NCI-H2171 treated with DMSO at 0.1 percent for 48 hours (cell line): ENCODE measurements around the gene FASN.

ENCODE experiments used
- DNase-seq: peaks from one replicate; lab custom pipeline; 2025; lab: John Stamatoyannopoulos, UW

Gene FASN

DNA sequence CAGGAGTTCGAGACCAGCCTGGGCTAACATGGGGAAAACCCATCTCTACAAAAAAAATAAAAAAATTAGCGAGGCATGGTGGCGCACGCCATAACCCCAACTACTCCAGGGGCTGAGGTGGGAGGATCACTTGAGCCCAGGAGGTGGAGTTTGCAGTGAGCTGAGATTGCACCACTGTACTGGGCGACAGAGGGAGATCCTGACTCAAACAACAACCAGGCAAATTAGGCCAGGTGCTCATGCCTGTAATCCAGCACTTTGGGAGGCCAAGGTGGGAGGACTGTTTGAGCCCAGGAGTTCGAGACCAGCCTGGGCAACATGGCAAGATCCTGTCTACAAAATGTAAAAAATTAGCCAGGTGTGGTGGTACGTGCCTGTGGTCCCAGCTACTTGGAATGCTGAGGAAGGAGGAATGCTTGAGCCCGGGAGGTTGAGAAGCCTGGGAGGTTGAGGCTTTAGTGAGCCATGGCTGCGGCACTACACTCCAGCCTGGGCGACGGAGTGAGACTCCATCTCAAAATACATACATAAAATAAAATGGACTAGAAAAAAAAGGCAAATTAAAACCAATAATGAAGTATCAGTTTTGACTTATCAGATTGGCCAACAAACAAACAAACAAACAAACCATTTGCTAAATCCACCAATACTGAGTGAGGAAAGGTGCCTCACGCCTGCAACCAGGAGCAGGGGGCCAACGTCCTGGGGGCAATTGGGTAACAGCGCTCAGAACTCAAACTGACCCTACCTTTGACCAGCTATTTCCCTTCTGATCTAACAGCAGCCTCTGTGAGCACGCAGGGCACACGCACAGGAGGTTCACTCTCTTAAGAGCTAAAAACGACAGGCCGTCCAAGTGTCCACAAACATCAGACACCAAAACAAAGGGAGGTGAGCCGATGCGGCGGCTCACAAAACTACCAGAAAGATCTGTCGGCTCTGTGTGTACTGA is 19.4 kb upstream of the FASN start:
- no peak for DNase-seq

DNA sequence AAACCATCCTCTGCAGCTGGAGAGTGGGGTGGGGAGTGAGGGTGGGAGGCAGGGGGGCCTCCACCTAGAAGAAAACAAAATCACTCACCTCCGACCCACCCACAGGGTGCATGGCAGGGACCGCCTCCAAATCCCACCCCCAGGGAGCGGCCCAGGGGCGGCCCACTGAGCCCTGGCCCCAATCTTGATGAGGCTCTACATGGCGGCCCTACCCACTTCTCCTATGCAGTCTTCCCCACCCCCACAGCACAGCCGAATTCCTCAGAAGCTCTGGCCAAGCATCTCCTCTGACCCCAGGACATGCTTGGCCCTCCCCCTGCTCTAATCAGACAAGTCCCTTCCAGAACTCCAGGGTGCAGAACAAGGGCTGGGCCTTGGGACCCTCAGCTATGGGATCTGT is 18.2 kb upstream of the FASN start:
- no peak for DNase-seq

DNA sequence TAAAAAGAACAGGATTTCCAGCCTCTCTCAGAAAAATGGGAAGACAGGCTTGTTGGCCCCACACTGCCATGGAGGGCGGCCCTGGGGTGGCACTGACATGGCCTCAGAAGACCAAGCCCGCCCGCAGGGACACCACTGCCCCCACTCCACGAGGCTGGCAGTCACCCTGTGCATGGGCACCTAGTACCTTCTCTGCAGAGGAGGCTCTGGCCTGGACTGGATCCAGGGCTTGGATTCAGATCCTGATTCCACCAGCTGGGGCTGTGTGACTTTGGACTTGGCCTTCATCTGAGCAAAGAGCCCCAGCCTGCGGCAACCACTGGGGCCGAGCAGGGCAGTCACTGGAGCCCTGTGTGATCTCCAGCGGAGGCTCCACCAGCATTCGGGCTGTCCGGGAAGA is 16.8 kb upstream of the FASN start:
- DNase-seq, result no peak

DNA sequence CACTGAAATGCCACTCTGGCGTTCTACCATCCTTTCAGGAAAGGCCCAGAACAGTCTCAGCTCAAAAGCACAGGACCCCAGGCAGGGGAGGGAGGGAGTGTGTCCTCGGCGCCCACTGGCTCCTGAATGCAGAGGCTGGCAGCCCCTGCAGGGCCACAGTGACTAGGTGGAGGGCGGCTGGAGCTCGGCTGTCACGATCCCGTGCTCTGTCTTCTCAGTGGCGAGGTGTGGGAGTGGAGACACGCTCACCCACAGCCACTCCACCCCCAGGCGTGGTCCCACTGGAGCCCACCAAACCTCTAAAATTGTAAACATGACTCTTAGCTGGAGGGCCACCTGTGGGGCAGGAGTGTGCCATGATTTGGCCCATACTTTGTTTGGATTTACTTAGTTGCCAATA is 16.4 kb upstream of the FASN start:
- DNase-seq, result no peak

DNA sequence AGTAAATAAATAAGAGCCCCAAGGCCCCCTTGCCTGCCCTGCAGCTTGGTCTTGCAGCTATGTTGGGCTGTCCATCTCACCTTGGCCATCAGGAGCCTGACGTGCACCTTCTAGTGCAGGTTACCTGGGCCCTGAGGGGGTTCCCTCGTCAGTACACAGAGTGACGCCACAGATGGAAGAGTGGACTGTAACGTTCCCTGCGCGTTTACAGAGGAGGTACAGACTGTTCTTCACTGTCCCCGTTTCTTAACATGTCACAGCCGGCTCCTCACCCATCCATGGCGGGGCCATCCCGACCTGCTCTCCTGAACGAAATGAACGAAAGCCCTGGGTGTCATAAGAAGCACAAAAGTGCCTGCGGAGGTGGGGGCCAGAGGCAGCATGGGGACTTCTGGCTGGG is 15.9 kb upstream of the FASN start:
- DNase-seq, result no peak

DNA sequence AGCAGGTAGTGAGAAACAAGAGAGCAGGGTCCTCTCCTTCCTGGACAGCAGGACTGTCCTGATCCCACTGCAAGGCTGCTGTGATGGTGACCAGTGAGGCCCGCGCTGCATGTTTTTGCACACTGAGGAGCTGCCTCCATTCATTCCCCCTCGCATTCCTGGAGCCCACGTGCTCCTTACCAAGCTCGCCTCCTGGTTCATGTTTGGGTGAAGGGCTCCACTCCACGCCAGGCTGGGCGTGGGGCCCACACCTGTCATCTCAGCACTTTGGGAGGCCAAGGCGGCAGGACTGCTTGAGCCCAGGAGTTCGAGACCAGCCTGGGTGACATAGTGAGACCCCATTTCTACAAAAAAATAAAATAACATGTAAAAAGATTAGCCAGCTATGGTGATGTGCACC is 15.4 kb upstream of the FASN start:
- no peak for DNase-seq

DNA sequence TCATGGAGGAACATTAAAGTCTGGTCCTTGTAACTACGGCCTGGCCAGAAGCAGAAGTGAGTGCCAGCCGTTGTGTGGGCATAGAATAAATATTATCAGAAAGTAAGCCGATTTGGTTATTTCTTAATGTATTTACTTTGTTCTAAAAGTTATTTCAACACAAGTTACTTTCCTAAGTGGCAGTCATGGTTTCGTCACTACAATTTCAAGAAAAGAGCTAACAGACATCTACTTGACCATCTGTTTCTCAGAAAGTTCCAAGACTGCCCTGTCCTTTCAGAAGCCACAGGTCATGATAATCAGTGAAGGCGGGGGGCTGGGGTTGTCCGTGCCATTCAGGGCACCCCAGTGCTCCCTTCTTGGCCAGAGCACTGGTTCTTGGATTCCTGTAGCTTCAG is 14.9 kb upstream of the FASN start:
- DNase-seq, result no peak

DNA sequence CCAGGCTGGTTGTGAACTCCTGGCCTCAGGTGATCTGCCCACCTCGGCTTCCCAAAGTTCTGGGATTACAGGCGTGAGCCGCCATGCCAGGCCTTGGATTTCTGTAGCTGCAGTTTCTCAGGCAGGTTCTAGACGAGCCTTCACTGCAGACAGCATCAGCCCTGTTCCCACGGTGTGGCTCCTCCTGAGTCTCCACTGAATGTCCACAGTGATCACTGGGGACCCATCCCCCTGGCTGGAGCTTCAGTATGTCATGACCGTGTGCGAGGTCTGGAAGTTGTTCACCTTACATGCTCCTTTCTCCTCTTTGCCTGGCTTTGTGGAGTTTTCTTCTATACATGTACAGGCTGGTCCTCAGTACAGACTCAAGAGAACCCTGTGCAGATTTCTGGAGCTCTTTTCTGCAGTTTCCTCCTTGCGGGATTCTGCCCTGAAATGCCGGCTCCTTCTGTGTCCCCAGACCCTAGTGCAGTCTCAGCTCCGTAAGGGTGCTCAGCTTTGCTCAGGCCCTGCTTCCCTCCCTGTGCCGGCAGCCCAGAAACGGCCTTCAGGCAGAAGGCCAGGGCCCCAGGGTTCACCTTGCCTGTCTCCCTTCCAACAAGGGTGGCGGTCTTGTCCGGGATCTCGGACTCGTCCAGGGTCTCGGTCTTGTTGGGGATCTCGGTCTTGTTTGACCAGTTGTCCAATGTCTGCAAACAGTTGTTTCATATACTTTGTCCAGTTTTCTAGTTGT is 14.3 kb upstream of the FASN start:
- DNase-seq, result no peak

DNA sequence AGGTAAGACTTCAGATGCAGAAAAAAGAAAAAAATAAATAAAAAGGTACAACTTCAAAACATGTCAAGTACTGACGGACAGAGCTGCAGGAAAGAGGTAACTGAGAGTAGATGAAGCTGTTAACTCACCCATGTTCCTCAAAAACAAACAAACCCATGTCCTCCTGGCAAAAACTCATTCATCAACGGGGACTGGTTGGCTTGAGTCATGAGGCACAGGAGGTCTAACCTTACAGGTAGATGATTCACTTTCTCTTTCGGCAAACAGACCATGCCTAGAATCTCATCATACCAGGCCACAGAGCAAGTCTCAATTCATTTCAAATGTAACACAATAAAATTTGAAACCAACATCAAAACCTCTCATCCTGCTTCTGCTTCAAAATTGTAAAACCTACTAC is 12.3 kb upstream of the FASN start:
- DNase-seq, result no peak

DNA sequence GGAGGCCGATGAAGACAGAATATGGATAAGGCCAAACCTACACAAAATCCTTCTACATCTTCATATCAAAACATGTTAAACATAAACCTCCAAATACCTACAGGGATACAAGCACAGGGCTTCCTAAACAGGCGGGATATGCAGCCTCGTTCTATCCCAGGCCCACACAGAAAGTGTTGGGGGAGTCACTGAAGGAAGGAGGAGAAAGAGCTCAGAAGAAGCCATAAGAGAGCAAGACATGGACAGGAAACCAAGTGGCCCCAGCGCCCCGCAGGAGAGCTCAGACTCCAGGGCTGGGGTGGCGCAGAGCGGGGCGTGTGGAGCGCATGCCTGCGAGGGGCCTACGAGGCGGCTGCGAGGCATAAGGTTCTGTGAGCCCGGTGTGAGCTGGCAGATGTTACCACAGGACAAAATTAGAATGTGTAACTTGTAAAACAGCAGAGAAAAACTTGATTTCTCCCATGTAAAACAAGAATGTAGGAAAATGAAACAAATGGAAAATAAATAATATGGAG is 11.0 kb upstream of the FASN start:
- no peak for DNase-seq

DNA sequence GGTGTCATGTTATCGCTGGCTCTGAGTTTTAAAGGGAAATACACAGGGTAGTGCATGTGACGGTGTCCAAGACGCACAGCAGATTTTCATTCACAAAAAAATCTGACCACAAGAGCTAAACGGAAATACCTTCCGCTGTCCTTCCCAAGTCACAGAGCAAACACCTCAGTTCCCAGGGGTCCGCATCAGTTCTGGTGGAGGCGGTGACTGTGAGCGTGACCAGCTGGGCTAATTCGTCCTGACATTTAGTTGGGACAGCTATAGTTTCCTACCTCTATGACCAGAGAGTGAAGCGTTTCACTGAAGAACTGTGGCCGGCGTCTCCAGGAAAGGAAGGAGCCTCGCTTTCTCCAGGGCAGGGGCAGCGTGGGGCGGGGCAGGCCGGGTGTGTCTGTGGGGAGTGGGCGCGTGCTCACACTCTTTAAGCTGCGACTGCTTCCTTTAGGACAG is 10.5 kb upstream of the FASN start:
- DNase-seq, result no peak

DNA sequence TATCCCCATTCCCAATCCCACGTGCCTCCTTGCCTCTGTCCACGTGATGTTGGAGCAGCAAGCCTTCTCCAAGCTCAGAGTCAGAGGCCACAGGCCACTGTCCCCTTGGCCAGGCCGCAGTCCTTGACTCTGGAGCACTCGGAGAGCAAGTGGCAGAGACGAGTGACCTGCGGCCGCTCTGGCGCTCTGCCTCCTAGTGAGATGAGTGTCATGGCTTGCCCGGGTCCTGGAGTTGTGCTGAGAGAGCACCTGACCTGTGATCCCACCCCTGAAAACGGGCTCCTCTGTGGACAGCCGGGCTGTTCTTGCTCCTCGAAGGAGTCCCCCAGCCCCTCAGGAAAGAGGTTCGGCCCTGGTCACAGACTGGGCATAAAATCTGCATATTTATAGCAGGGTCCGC is 10.0 kb upstream of the FASN start:
- no peak for DNase-seq

DNA sequence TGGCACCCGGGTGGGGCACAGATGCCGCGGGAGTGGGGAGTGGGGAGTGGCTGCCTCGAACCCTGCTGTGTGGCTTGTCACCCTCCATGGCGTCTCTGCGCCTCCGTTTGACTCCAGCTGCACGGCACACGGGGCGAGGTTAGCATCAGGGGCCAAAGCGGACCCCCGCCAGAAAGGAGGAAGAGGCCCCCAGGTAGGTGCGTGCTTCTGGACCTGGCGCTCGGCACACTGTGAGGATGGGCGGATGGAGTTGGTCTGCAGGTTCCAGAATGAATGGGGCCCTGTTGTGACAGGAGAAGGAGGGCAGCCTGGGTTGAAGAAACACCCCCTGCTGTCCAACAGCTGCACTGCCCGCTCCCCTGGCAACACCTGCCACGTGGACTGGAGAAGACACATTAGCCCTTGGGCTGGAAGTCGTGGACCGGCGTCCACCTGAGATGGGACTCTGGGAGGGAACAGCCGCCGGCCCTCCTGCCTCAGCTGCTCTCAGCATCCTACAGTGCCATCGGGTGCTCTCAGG is 9.4 kb upstream of the FASN start:
- no peak for DNase-seq

DNA sequence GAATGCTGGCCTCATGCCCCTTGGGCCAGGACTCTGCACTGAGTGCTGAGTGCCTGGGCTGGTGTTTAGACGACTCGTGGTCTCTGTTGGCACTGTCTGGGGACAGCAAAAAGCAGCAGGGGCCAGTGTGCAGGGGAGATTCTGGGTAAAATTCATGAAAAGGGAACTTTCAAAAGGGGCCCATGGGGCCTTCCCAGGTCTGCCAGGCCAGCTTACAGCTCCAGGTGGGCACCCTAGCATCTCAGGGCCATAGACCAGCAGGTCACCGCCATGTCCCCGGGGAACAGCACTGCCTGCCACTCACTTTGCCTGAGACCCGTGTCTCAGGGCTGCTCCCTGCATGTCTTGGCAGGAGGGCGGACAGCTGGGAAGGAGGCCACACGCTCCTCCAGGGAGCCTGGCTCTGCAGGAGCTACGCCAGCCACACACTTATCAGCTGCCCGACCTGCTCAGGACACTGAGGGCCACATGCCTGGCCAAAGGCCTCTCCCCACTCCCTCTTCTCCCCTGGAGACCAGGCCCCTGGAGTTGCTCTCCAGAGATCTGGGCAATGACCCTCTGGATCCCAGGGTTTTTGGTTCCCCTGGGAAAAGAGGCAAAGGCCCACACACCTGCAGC is 8.8 kb upstream of the FASN start:
- peak; percentile 30 for DNase-seq

DNA sequence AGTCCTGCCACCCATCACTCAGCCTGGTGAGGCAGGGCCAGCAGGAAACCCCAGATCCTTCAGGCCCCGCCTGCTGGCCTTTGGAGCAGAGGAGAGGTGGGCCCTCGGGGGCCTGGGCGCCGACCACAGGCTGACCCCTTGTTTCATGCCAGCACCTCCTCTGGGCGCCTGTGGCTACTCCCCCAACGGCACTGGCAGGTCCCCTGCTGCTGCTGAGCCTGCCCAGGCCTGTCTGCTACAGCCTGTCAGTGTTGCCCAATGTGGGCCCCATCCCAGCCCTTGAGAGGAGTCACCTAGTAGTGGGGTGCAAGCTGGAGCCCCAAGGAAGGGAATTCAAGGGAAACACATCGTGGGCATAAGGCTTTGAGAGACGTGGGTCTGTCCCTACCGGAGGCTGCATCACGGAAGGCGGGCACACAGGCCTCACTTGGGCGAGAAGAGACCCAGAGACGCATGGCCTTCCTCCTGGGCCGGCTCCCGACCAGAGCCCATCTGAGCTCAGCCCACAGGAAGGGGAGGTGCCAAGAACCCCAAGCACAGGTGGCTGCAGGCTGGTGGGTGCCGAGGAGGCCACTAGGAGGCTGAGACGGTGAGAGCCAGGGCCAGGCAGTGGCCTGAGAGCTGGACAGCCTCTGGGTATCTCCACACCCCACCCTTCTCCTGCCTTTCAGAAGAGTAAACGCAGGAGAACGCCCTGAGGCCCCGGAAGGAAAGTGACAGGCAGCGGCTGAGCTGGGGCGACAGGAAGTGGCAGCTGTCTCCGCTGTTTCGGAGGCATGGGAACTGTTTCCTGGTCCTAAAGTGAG is 8.0 kb upstream of the FASN start:
- DNase-seq, result peak; percentile 73

DNA sequence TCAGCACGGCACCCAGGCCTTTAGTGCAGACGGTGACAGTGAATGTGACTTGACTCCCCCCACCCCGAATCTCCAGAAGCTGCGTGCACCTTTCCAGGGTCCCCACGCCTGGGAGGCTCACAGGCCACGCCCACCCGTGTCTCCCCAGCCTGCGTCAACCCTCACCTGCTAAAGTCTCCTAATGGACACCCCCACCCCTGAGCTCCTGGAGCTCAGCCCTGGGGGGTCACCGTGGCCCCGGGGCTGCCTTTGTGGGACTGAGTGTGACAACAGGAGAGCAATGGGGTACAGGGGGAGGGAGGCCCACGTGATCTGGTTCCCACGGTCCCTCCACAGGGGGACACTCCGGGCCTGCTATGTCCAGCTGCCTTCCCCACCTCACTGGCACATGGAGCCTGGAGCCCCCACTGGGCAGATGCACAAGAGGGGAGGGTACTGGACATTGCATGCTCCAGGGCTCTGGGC is 7.4 kb upstream of the FASN start:
- DNase-seq, result no peak

DNA sequence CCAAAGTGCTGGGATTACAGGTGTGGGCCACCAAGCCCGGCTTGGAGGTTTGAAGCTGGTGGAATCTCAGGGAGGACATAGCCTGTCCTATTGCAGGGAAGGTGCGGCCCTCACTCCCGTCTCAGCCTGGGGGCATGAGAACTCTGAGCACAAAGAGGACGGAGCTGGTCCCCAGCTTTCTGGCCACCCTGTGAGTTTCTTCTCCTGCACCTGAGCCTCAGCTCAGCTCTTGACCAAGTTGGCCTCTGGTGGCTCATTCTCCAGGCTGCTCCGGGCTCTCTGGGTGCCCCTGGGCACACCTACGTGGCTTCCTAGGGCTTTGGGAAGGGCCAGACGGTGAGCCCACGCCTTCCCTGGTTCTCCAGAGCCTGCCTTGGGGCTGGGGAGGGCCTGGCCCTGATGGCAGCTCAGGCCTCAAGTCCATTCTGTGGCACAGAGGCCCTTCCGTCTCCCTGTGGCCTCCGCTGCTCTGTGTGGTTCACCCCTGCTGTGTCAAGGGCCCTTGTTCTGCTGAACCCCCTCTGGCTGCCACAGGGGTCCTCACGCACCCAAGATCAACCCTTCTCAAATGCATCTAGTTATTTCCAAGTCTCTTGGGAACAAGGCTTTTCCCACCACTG is 6.9 kb upstream of the FASN start:
- no peak for DNase-seq

DNA sequence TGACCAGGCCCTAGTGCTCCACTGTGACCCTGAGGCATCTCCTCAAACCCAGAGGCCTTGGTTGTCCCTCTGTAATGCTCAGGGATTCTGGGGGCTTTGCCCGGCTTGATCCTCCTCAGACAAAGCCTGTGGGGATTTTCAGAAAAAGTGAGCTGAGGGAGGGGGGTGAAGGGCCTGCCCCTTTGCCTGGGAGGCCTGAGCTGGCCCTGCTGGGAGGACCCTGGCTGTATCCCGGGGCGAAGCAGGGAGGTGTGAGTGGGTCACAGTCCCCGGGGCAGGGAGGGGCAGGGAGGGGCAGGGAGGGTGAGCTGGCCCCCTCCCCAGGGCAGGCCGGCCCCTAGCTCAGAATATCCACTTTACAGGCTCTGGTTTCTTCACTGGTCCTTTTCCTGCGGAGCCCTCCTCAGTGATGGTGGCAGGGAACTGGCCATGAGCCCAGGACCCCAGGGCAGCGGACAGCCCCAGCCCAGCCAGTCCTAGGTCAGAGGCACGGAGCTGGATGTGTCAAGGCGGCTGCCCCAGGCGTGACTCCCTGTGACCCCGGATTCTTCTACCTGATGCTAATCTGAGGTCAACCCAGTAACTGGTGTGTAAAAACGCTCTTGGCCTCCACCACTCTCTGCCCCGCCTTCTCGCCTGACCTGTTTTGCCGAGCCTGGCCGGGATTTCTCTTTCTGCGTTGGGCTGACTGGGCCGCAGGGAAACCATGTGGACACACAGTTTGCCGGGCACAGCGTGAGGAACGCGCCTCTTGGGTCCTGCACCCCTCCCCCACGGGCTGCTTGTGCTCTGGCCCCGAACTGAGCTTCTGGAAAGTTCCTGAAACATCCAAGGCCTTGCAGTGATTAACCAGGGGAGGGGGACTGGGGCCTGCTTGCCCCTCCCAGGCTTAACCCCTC is 5.8 kb upstream of the FASN start:
- no peak for DNase-seq

DNA sequence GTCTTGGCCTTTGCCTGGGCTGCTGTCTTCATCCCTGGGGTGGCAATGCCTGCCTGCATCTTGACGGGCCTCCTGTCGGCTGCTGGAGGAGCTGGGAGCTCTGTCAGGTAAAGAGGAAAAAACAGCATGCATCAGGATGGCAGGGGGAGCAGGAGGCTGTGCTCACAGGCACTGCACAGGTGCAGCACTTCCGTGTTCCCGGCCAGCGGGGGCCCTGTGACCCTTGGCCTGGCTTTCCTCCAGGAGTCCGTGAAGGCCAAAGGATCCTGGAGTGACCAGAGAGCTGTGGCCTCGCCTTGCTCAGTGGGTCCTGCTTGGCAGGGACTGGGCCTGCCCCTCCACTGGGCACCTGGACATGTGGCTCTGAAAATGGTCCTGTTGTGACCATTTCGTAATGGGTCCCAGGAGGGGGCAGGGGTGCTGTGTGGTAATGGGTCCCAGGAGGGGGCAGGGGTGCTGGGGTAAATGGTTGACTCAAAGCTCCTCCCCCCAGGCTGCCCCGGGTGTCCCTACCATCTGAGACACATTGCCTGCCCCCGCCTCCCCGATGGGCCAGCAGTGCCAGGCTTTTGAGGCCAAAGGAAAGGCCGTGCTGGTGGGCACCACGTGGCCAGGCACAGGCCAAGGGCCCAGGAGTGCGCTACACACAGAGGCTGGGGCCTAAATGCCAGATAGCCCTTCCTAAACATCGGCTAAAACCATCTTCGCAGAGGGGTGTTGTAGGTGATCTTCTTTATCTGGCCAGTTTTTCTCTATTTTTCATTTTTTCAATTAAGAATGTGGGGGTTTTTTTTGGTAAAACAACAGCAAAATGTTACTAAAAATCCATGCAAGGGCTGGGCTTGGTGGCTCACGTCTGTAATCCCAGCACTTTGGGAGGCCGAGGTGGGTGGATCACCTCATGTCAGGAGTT is 4.0 kb upstream of the FASN start:
- DNase-seq, result peak; percentile 46
